BJ (cell line): Measurements from ENCODE around the gene PLXNB3. TPM values are rescaled to one million over a fixed set of nuclear protein-coding genes. Genes with fewer than 3 reads are reported as not detected.

Experiments used
- CTCF ChIA-PET: fragments of 350-600 bp; formaldehyde crosslinking; extraction: SDS; loops from one replicate; lab custom pipeline; 2021; ENCODE audit warnings: antibody characterized with exemption, inconsistent platforms; lab: Yijun Ruan, JAX
- POLR2A ChIA-PET: fragments of 300-600 bp; sonication (Branson Sonifier 250); formaldehyde crosslinking; extraction: SDS; loops from one replicate; lab custom pipeline; 2021; ENCODE audit warnings: antibody characterized with exemption; lab: Charles Lee
- DNase-seq: peaks from one replicate; pipeline ENCODE4 v3.0.0-alpha.2; 2011; ENCODE audit warnings: low read depth
- H3K27me3 ChIP-seq: 2 replicates; pipeline ENCODE4 v1.6.0; 2011; ENCODE audit warnings: low read length; ENCODE audit not compliant: control insufficient read depth, insufficient read depth
- H3K36me3 ChIP-seq: 2 replicates; pipeline ENCODE4 v1.5.1; 2011; ENCODE audit warnings: low read length; ENCODE audit not compliant: control insufficient read depth, insufficient read depth
- H3K4me3 ChIP-seq: 2 replicates; pipeline ENCODE4 v1.5.1; 2011; ENCODE audit warnings: low read depth, mild to moderate bottlenecking, control low read depth, low read length
- CTCF ChIP-seq: IDR thresholded peaks from 2 replicates; pipeline ENCODE4 v1.5.1; 2011; ENCODE audit warnings: low read depth, mild to moderate bottlenecking, control low read depth, inconsistent platforms, low read length, moderate library complexity; ENCODE audit not compliant: insufficient read depth
- polyA plus RNA-seq: library from polyadenylated mRNA; depleted of rRNA; stranded (reverse); fragments of >200 nt; gene quantifications from 2 replicates; pipeline ENCODE4 v1.2.3, GENCODE V29; 2011

Gene PLXNB3
- polyA plus RNA-seq, 1 experiment = 8.2 TPM

DNA sequence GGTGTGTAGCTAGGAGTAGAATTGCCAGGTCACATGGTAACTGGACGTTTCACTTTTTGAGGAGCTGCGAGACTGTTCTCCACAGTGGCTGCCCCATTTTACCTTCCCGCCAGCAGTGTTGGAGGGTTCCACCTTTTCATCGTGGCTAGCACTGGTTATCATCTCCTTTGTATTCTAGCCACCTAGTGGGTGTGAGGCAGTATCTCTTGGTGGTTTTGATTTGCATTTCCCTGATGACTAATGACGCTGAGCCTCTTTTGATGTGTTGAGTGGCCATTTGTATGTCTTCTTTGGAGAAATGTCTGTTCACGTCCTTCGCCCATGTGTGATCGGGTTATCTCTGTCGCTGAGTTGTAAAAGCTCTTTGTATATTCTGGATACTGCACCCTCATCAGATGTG lies 28.8 kb upstream of the PLXNB3 start:
- Histone ChIP-seq H3K27me3 (no peaks in the 10 kb centered on the region), H3K36me3 (no peaks in the 10 kb centered on the region; the same call in 1 of the 2 replicates), H3K4me3 (no peak overlapping the region)
- ChIA-PET CTCF (no interaction called here), POLR2A (no interaction called here)
- no peak for TF ChIP-seq CTCF
- no peak for DNase-seq

DNA sequence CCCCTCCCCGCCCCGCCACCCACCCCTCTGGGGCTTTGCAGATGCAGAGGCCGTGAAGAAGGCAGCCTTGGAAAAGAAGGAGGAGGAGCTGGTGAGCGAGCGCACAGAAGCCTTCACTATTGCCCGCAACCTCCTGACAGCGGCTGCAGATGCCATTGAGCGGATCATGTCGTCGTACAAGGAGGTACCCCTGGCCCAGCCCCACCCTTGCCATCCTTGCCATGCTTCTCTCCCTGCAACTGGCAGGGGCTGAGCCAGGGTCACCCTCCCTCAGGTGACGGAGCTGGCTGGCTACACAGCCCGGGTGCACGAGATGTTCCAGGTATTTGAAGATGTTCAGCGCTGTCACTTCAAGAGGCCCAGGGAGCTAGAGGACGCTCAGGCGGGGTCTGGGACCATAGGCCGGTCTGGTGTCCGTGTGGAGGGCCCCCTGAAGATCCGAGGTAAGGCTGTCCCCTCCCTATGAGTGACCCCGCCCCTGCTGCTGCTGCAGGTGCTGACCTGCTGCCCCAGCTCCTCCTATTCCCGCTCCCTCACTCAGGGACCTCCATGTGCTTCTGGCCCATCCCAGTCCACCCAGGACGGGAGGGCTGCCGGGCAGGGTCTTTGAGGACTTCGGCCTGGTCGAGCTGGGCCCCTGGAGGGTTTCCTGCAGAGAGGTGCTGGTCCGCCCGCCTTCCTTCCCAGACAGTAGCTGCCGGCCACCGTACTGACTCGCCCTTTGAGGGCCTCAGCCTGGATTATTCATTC lies 27.8 kb upstream of the PLXNB3 start:
- no peak for TF ChIP-seq CTCF
- H3K27me3 ChIP-seq = no peaks in the 10 kb centered on the region
- CTCF ChIA-PET = no interaction called here
- H3K4me3 ChIP-seq = no peak overlapping the region
- POLR2A ChIA-PET = no interaction called here
- no peak for DNase-seq
- H3K36me3 ChIP-seq = no peaks in the 10 kb centered on the region; the same call in 1 of the 2 replicates

DNA sequence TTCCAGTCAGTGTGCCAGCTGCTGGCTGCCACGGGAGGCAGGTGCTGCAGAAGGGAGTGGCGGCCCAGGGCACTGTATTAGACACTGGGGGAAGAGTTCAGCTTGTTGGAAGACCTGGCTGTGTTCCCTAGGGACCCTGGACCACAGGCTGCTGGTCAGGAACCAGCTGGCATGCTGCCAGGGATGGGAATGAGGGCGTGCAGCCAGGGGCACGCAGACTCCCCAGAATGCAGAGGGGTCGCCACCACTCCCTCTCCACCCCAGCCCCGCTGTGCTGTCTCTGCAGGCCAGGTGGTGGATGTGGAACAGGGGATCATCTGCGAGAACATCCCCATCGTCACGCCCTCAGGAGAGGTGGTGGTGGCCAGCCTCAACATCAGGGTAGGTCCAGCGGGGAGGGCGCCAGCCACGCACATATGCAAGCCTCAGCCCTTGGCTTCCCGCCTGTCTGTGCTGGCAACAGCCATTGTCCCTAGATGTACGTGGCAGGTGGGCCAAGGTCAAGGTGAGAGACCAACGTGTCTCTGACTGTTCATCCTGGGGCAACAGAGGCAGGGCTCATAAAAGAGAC lies 27.1 kb upstream of the PLXNB3 start:
- Histone ChIP-seq H3K4me3 (no peak overlapping the region), H3K27me3 (no peaks in the 10 kb centered on the region), H3K36me3 (no peaks in the 10 kb centered on the region; the same call in 1 of the 2 replicates)
- ChIA-PET CTCF (no interaction called here), POLR2A (no interaction called here)
- TF ChIP-seq CTCF = no peak
- DNase-seq = no peak

GRCh38 chrX:153738056-153738605 lies 25.9 kb upstream of the PLXNB3 start:
- Histone ChIP-seq H3K27me3 (no peaks in the 10 kb centered on the region), H3K36me3 (no peaks in the 10 kb centered on the region; the same call in 1 of the 2 replicates), H3K4me3 (no peak overlapping the region)
- no peak for TF ChIP-seq CTCF
- no peak for DNase-seq
- ChIA-PET CTCF (no interaction called here), POLR2A (no interaction called here)

GRCh38 chrX:153739754-153740486 lies 24.1 kb upstream of the PLXNB3 start:
- no peak for TF ChIP-seq CTCF
- CTCF ChIA-PET = no interaction called here
- DNase-seq = no peak
- Histone ChIP-seq H3K36me3 (no peaks in the 10 kb centered on the region), H3K27me3 (no peaks in the 10 kb centered on the region), H3K4me3 (no peak overlapping the region)
- POLR2A ChIA-PET = no interaction called here
